ENCODE measurements around the gene VAX1.

Gene VAX1

GRCh38 chr10:117152668-117153067 lies 14.6 kb upstream of the VAX1 start:
- no peak overlapping the region for H3K27ac ChIP-seq
- no peak for TF ChIP-seq CTCF (IDR thresholded peaks at IDR 0.05)
- no peak overlapping the region for H3K4me3 ChIP-seq
- DNase-seq (ENCODE audit: low spot score) = no peak

GRCh38 chr10:117148284-117148683 lies 10.2 kb upstream of the VAX1 start:
- DNase-seq (ENCODE audit: low spot score) = no peak
- no peak overlapping the region for H3K27ac ChIP-seq
- TF ChIP-seq CTCF (IDR thresholded peaks at IDR 0.05) = no peak
- no peak overlapping the region for H3K4me3 ChIP-seq

- Histone ChIP-seq H3K27ac (no peak overlapping the region), H3K4me3 (no peak overlapping the region)
- no peak for TF ChIP-seq CTCF (IDR thresholded peaks at IDR 0.05)
- DNase-seq (ENCODE audit: low spot score) = no peak
Observed at GRCh38 chr10:117145019-117145418, 6.9 kb upstream of the VAX1 start.

- no peak overlapping the region for H3K4me3 ChIP-seq
- no peak overlapping the region for H3K27ac ChIP-seq
- TF ChIP-seq CTCF (IDR thresholded peaks at IDR 0.05) = no peak
- no peak for DNase-seq (ENCODE audit: low spot score)
Observed at GRCh38 chr10:117143103-117143823, 5.2 kb upstream of the VAX1 start.

- no peak for TF ChIP-seq CTCF (IDR thresholded peaks at IDR 0.05)
- no peak overlapping the region for H3K27ac ChIP-seq
- H3K4me3 ChIP-seq = no peak overlapping the region
- DNase-seq (ENCODE audit: low spot score) = no peak
Observed at GRCh38 chr10:117140525-117140902, 2.4 kb upstream of the VAX1 start.

GRCh38 chr10:117139581-117140524 lies 1.8 kb upstream of the VAX1 start:
- no peak for DNase-seq (ENCODE audit: low spot score)
- Histone ChIP-seq H3K4me3 (peak overlapping the region; percentile 45), H3K27ac (no peak overlapping the region)
- no peak for TF ChIP-seq CTCF (IDR thresholded peaks at IDR 0.05)
